Mesenchymal stem cell (in vitro differentiated cells and primary cell): Measurements from ENCODE around the gene CFAP54.

Experiments used
- DNase-seq: peaks from one replicate; pipeline ENCODE4 v3.0.0-alpha.2; 2013
- H2AFZ ChIP-seq: one replicate; pipeline ENCODE4 v1.6.1; 2013; ENCODE audit warnings: low read depth, mild to moderate bottlenecking, control low read depth, inconsistent platforms, low read length, moderate library complexity
- H2AK5ac ChIP-seq: 2 replicates; pipeline ENCODE4 v1.6.1; 2013; ENCODE audit warnings: low read length, moderate library complexity, mild to moderate bottlenecking, inconsistent platforms; ENCODE audit not compliant: severe bottlenecking
- H2BK120ac ChIP-seq: one replicate; pipeline ENCODE4 v1.6.1; 2013; ENCODE audit warnings: low read depth, mild to moderate bottlenecking, inconsistent platforms, low read length, moderate library complexity
- H2BK12ac ChIP-seq, 2 experiments: one replicate each; pipeline ENCODE4 v1.6.1; 2013; ENCODE audit warnings: inconsistent platforms in 2 of 2, low read length in 2 of 2, mild to moderate bottlenecking in 2 of 2, moderate library complexity in 2 of 2, control low read depth in 1 of 2
- H2BK15ac ChIP-seq: one replicate; pipeline ENCODE4 v1.6.1; 2013; ENCODE audit warnings: mild to moderate bottlenecking, low read depth, inconsistent platforms; ENCODE audit not compliant: poor library complexity, severe bottlenecking
- H2BK5ac ChIP-seq: 2 replicates; pipeline ENCODE4 v1.6.1; 2013; ENCODE audit warnings: low read depth, mild to moderate bottlenecking, low read length, control low read depth, inconsistent platforms; ENCODE audit not compliant: poor library complexity, severe bottlenecking
- H3K14ac ChIP-seq, 2 experiments: one replicate each; pipeline ENCODE4 v1.6.1; 2013; ENCODE audit warnings: inconsistent platforms in 2 of 2, low read length in 2 of 2, control low read depth in 1 of 2, mild to moderate bottlenecking in 1 of 2, moderate library complexity in 1 of 2
- H3K18ac ChIP-seq, 2 experiments: one replicate each; pipeline ENCODE4 v1.6.1; 2013; ENCODE audit warnings: inconsistent platforms in 2 of 2, low read length in 2 of 2, control low read depth in 1 of 2, low read depth in 1 of 2, mild to moderate bottlenecking in 1 of 2
- H3K23ac ChIP-seq, 2 experiments: one replicate each; pipeline ENCODE4 v1.6.1; 2013; ENCODE audit warnings: inconsistent platforms in 2 of 2, low read length in 2 of 2, mild to moderate bottlenecking in 2 of 2, moderate library complexity in 2 of 2, control low read depth in 1 of 2
- H3K27ac ChIP-seq: 2 replicates; pipeline ENCODE4 v1.5.1; 2013; ENCODE audit warnings: mild to moderate bottlenecking, moderate library complexity, low read length, control low read depth, inconsistent platforms; ENCODE audit not compliant: poor library complexity, severe bottlenecking
- H3K27me3 ChIP-seq, 2 experiments: 2 replicates each; pipeline versions ENCODE4 v1.6.1 to v1.7.0; 2013; ENCODE audit warnings: low read length in 2 of 2, mild to moderate bottlenecking in 2 of 2, moderate library complexity in 2 of 2, control low read depth in 1 of 2, inconsistent platforms in 1 of 2; ENCODE audit not compliant: control insufficient read depth in 1 of 2, insufficient read depth in 1 of 2
- H3K36me3 ChIP-seq, 2 experiments: 2 replicates each; pipeline versions ENCODE4 v1.6.1 to v1.7.0; 2013; ENCODE audit warnings: low read length in 2 of 2, control low read depth in 1 of 2, inconsistent platforms in 1 of 2, low read depth in 1 of 2, mild to moderate bottlenecking in 1 of 2; ENCODE audit not compliant: insufficient read depth in 2 of 2, control insufficient read depth in 1 of 2
- H3K4ac ChIP-seq, 2 experiments: one replicate each; pipeline ENCODE4 v1.6.1; 2013; ENCODE audit warnings: inconsistent platforms in 2 of 2, low read length in 2 of 2, mild to moderate bottlenecking in 2 of 2, moderate library complexity in 2 of 2, control low read depth in 1 of 2, low read depth in 1 of 2
- H3K4me1 ChIP-seq: 2 replicates; pipeline ENCODE4 v1.6.1; 2013; ENCODE audit warnings: low read depth, low read length, control low read depth; ENCODE audit not compliant: control insufficient read depth, insufficient read depth
- H3K4me2 ChIP-seq: 2 replicates; pipeline ENCODE4 v1.6.1; 2013; ENCODE audit warnings: low read length, mild to moderate bottlenecking, inconsistent platforms; ENCODE audit not compliant: poor library complexity, severe bottlenecking
- H3K4me3 ChIP-seq, 2 experiments: 2 replicates each; pipeline versions ENCODE4 v1.5.1 to v1.7.0; 2013; ENCODE audit warnings: low read length in 2 of 2, mild to moderate bottlenecking in 2 of 2, control low read depth in 1 of 2, low read depth in 1 of 2; ENCODE audit not compliant: insufficient read depth in 1 of 2
- H3K79me1 ChIP-seq: replicated peaks from 2 replicates; pipeline ENCODE4 v1.6.1; 2013; ENCODE audit warnings: mild to moderate bottlenecking, control low read depth, low read length, inconsistent platforms; ENCODE audit not compliant: poor library complexity, severe bottlenecking
- H3K9ac ChIP-seq: 2 replicates; pipeline ENCODE4 v1.7.0; 2013; ENCODE audit warnings: mild to moderate bottlenecking, low read length, moderate library complexity
- H3K9me3 ChIP-seq: 2 replicates; pipeline ENCODE4 v1.7.0; 2013; ENCODE audit warnings: mild to moderate bottlenecking, low read length; ENCODE audit not compliant: control insufficient read depth
- H4K8ac ChIP-seq: one replicate; pipeline ENCODE4 v1.6.1; 2013; ENCODE audit warnings: inconsistent platforms, mild to moderate bottlenecking, low read length, moderate library complexity
- H4K91ac ChIP-seq: one replicate; pipeline ENCODE4 v1.6.1; 2013; ENCODE audit warnings: mild to moderate bottlenecking, low read length, inconsistent platforms
- WGBS: methylation state at CpG from one replicate; pipeline ENCODE4 v1.1.7; 2013; ENCODE audit warnings: mixed read lengths; 5-methylcytosine and 5-hydroxymethylcytosine counted together

Gene CFAP54

GRCh38 chr12:96471368-96472050 is 17.9 kb upstream of the CFAP54 start:
- H2BK15ac ChIP-seq = no peak overlapping the region
- peak; percentile 49 for DNase-seq
- H4K8ac ChIP-seq = no peak overlapping the region
- H3K4me1 ChIP-seq = no peaks in the 10 kb centered on the region
- peak overlapping the region; percentile 85 for H3K9ac ChIP-seq
- H3K4me3 ChIP-seq = no peak overlapping the region
- H3K27ac ChIP-seq = peak overlapping the region; percentile 4
- no peaks in the 10 kb centered on the region for H3K9me3 ChIP-seq
- 96% methylated on average over 2 of the region's 2 CpGs for WGBS
- no peak overlapping the region for H2AK5ac ChIP-seq
- no peak overlapping the region for H2AFZ ChIP-seq
- peak overlapping the region in 1 of 2 experiments; percentile 64 for H3K18ac ChIP-seq
- H3K23ac ChIP-seq = no peak overlapping the region
- H2BK5ac ChIP-seq = no peak overlapping the region
- H3K79me1 ChIP-seq = no peaks in the 10 kb centered on the region
- H3K27me3 ChIP-seq = no peaks in the 10 kb centered on the region
- peak overlapping the region in 1 of 2 experiments; percentile 30 for H3K4ac ChIP-seq
- no peak overlapping the region for H3K4me2 ChIP-seq
- no peak overlapping the region for H2BK12ac ChIP-seq
- H2BK120ac ChIP-seq = no peak overlapping the region
- H3K14ac ChIP-seq = no peak overlapping the region
- H3K36me3 ChIP-seq = no peaks in the 10 kb centered on the region
- H4K91ac ChIP-seq = no peak overlapping the region

GRCh38 chr12:96472384-96472783 is 17.0 kb upstream of the CFAP54 start:
- Histone ChIP-seq H2BK12ac (no peak overlapping the region), H2BK15ac (no peak overlapping the region), H4K8ac (no peak overlapping the region), H3K27me3 (no peaks in the 10 kb centered on the region), H2AK5ac (no peak overlapping the region), H3K36me3 (no peaks in the 10 kb centered on the region), H3K4me3 (no peak overlapping the region), H3K27ac (no peak overlapping the region), H2BK120ac (no peak overlapping the region), H3K18ac (no peak overlapping the region), H3K79me1 (no peaks in the 10 kb centered on the region), H3K4me1 (no peaks in the 10 kb centered on the region), H3K9me3 (no peaks in the 10 kb centered on the region), H2AFZ (no peak overlapping the region), H3K23ac (no peak overlapping the region), H4K91ac (no peak overlapping the region), H2BK5ac (no peak overlapping the region), H3K4me2 (no peak overlapping the region), H3K14ac (no peak overlapping the region), H3K4ac (no peak overlapping the region), H3K9ac (peak overlapping the region; percentile 85)
- WGBS = 59% methylated on average over 4 of the region's 5 CpGs
- no peak for DNase-seq

- no peaks in the 10 kb centered on the region for H3K79me1 ChIP-seq
- H2BK120ac ChIP-seq = no peak overlapping the region
- H2AFZ ChIP-seq = no peak overlapping the region
- H3K9ac ChIP-seq = no peak overlapping the region
- no peak overlapping the region for H3K4me3 ChIP-seq
- H3K23ac ChIP-seq = no peak overlapping the region
- no peak overlapping the region for H2AK5ac ChIP-seq
- no peaks in the 10 kb centered on the region for H3K4me1 ChIP-seq
- H3K27ac ChIP-seq = no peak overlapping the region
- no peak for DNase-seq
- H4K8ac ChIP-seq = no peak overlapping the region
- no peak overlapping the region for H3K18ac ChIP-seq
- 74% methylated on average over 3 of the region's 4 CpGs for WGBS
- H3K27me3 ChIP-seq = no peaks in the 10 kb centered on the region
- H3K4me2 ChIP-seq = no peak overlapping the region
- no peak overlapping the region for H2BK5ac ChIP-seq
- no peak overlapping the region for H3K4ac ChIP-seq
- peak overlapping the region in 1 of 2 experiments; percentile 38 for H2BK12ac ChIP-seq
- no peaks in the 10 kb centered on the region for H3K9me3 ChIP-seq
- H2BK15ac ChIP-seq = no peak overlapping the region
- no peak overlapping the region for H4K91ac ChIP-seq
- no peaks in the 10 kb centered on the region for H3K36me3 ChIP-seq
- H3K14ac ChIP-seq = no peak overlapping the region
Observed at GRCh38 chr12:96473394-96474093, 15.8 kb upstream of the CFAP54 start.

- Histone ChIP-seq H3K4me1 (no peaks in the 10 kb centered on the region), H3K9me3 (no peaks in the 10 kb centered on the region), H3K18ac (no peak overlapping the region), H3K36me3 (no peaks in the 10 kb centered on the region), H2BK15ac (no peak overlapping the region), H2BK12ac (peak overlapping the region in 1 of 2 experiments; percentile 11), H3K9ac (no peak overlapping the region), H4K91ac (no peak overlapping the region), H3K79me1 (no peaks in the 10 kb centered on the region), H3K23ac (no peak overlapping the region), H3K14ac (no peak overlapping the region), H2BK5ac (no peak overlapping the region), H3K4me2 (no peak overlapping the region), H3K4me3 (no peak overlapping the region), H4K8ac (no peak overlapping the region), H3K27ac (no peak overlapping the region), H3K4ac (no peak overlapping the region), H2BK120ac (no peak overlapping the region), H2AK5ac (no peak overlapping the region), H3K27me3 (no peaks in the 10 kb centered on the region), H2AFZ (no peak overlapping the region)
- no peak for DNase-seq
- WGBS = no CpG with 5 or more reads among the region's 4 CpGs
Observed at GRCh38 chr12:96474206-96474605, 15.2 kb upstream of the CFAP54 start.
